GM13976 (cell line): ENCODE data around the gene IQCF6.

Experiments
- DNase-seq: peaks from one replicate; pipeline ENCODE4 v3.0.0; 2012; ENCODE audit warnings: low spot score
- in situ Hi-C: fragments of 300-500 bp; cut with MboI; formaldehyde crosslinking; loops from one replicate; pipeline ENCODE4 v1.12.0; 2022; ENCODE audit warnings: low sequenced_read_pairs, mixed read lengths, inconsistent platforms; ENCODE audit not compliant: unreplicated experiment
- TF ChIP-seq, protein P1 (sequence below): IDR thresholded peaks from 2 replicates; pipeline ENCODE4 v1.5.1; 2012; ENCODE audit warnings: borderline replicate concordance, mild to moderate bottlenecking; ENCODE audit not compliant: insufficient read depth; ENCODE audit errors: extremely low read depth, missing control alignments, control extremely low read depth

Gene IQCF6

DNA sequence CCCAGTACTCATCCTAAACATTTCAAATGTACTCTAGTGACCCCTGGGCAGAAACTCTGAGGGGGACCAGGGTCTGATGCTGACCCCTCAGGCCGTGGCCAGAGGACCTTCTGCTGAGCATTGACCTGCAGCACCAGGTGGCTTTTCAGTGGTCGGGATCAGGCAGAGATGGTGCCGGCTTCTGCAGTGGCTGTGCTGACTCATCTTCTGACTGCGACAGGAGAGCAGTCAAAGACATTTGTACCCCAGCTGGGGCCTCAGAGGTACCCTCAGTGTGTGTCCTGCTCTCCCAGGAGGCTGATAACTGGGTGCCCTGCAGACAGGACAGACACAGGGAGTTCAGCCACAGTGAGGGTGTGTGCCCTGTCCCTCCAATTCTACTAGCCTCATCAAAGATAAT is 36.6 kb upstream of the IQCF6 start:
- in situ Hi-C loops: no loop called here
- DNase-seq: no peak
- TF ChIP-seq, protein P1, sequence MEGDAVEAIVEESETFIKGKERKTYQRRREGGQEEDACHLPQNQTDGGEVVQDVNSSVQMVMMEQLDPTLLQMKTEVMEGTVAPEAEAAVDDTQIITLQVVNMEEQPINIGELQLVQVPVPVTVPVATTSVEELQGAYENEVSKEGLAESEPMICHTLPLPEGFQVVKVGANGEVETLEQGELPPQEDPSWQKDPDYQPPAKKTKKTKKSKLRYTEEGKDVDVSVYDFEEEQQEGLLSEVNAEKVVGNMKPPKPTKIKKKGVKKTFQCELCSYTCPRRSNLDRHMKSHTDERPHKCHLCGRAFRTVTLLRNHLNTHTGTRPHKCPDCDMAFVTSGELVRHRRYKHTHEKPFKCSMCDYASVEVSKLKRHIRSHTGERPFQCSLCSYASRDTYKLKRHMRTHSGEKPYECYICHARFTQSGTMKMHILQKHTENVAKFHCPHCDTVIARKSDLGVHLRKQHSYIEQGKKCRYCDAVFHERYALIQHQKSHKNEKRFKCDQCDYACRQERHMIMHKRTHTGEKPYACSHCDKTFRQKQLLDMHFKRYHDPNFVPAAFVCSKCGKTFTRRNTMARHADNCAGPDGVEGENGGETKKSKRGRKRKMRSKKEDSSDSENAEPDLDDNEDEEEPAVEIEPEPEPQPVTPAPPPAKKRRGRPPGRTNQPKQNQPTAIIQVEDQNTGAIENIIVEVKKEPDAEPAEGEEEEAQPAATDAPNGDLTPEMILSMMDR: no peak

DNA sequence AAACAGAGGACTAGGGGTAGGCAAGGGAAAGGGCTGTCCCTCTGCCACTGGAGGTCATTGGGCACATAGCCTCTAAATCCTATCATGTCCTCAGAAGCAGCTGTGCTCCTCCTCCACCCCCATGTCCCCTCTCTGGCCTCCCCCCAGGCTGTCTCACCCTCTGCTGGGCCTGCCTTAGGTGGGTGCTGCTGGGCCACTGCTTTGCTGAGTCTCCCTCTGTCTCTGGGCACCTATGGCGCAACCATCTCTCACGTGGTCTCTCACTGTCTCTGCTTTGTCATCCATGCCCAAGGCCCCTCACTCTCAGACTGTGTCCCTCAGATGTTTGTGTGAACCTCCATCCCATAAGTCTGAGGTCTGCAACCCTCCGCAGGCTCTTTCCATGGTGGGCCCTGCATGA is 35.0 kb upstream of the IQCF6 start:
- in situ Hi-C loops: no loop called here
- TF ChIP-seq, protein P1: no peak
- no peak for DNase-seq

DNA sequence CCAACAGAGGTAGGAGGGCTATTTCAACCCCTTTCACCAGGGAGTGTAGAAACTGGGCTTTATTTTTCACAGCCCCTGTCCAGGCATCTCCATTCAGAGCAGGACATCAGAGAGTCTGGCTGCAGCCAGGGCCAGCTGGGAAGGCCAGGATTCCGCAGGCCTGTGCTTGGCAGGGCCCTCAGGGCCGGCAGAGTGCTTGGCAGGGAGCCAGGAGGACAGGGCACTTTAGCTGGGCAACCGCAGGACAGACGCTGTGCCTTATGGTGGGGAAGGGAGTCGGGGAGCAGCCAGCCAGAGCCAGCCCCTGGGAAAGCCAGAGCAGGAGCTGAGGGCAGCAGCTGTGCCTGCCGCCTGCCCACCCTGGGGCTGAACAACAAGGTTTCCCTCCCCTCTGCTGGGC is 34.5 kb upstream of the IQCF6 start:
- TF ChIP-seq, protein P1: no peak
- DNase-seq: no peak
- in situ Hi-C loops: no loop called here

DNA sequence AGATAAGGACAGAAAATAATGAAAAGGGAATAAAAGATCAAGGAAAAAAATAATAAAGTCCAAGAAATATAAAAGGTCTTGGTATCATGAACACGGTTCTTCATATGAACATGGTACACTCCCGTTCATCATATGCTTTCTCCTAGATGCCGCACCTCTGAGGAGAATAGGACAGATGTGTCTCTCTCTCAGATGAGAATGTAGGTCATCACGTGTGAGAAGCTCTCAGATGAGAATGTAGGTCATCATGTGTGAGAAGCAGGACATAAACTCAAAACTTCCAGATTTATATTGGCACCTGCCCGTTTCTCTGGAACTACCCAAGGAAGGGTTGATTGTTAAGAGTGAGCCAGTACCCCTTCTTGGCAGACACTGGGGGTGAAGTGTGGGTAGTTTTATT is 29.9 kb upstream of the IQCF6 start:
- no peak for DNase-seq
- TF ChIP-seq, protein P1: no peak
- in situ Hi-C loops: no loop called here

DNA sequence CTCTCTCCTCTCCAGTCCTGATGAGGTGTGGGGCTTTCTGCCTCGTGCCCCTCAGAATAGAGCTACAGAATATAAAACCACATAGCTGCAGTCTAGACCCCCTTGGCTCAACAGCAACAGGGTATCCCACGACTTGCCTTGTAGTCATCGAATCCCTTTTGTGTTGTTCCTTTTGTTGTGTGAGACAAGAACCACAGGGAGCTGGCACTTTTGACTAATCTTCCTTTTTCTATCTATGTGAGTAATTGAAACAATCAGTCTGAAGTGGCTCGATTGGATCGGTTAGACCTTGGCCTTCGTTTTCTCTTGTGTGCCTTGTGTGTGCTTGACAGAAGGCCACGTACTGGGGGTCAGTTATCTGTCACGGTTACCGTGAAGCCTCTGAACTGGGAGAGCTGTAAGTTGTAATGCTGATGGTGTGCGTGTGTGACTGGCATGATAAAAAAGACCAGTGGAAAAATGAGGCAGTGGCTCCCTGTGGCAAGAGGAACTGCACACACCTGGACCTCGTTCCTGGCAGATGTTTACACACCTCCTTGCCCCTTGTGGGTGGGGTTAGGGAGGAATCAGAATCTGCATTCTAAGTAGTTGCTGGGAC is 23.2 kb upstream of the IQCF6 start:
- in situ Hi-C loops: no loop called here
- TF ChIP-seq, protein P1: no peak
- no peak for DNase-seq

DNA sequence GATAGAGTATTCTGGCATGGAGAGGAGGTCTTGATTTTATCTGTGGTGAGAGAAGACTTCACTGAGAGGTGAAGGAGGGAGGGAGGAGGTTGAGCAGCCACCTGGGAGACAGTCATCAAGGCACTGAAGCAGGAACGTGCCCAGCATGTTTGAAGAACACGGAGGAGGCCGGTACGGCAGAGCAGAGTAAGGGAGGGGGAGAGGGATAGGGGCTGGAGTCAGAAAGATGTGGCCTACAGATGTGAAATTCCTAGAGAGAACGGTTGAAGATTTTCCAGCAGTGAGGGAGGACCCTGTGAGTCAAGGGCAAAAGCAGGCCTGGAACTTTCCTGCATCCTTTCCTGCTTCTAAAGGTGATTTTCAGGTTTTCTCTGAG is 21.7 kb upstream of the IQCF6 start:
- TF ChIP-seq, protein P1: no peak
- in situ Hi-C loops: no loop called here
- no peak for DNase-seq

DNA sequence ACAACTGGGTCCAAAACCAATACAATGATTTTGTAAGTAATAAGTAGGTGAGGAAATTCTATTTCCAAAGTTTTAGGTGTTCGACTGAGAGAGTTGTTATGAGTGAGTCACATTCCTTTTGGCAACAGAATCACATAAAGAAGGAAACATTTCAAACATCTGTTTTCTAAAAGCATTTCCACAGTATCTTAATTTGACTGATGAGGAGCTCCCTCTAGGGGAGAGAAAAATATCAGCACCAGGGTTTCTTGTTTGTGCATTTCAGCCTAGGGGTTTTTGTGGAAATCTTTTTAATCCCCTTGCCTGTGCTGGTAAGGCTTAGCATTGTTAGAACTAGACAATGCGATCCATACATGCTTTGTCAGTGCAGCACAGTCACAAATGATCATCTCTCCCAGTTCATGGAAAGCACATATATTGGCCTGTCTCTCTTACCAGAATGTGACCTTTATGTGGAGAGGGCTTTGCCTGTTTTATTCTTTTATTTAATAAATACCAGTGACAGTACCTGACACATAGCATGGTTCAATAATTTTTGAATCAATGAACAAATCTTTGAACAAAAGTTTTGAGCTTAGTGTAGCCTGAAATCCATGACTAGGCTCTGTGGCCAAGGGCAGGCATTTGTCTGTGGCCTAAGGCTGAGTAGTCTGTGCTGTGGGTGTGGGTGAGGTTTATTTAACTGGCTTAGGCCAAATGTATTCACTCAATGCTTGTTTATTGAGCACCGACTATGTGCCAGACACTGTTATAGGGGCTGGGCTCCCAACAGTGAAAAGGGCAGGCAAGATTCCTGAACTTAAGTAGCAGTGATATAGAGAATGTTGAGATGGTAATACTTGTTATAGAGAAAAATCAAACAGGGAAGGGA is 21.1 kb upstream of the IQCF6 start:
- peak; percentile 48 for DNase-seq
- in situ Hi-C loops: loop anchor here (10.0 kb wide), 1 partner anchor 75 kb away; no protein-coding TSS in a partner anchor
- TF ChIP-seq, protein P1: peak; percentile 35
